ENCODE results near the gene DPP10.

DPP10 gene

DNA sequence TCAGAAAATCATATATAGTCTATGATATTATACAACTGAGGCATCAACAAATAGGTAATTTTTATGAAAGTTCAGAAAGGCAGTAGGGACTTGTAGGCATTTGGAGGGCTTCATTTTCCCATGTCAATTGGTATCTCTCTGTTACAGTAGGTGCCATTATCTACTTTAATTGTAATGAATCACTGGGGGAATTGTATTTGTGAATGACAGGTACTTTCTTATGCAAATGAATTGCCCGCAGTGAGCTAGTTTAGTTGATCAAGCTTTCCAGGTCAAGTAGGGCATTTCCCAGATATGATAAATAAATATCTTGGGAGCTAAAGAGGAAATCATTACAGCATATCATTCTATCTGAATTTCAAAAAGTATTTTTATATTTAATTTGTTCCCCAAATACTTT, 1116.3 kb downstream of the DPP10 start:
- DNase-seq (ENCODE audit: low read depth in 2 of 2), result no peak

DNA sequence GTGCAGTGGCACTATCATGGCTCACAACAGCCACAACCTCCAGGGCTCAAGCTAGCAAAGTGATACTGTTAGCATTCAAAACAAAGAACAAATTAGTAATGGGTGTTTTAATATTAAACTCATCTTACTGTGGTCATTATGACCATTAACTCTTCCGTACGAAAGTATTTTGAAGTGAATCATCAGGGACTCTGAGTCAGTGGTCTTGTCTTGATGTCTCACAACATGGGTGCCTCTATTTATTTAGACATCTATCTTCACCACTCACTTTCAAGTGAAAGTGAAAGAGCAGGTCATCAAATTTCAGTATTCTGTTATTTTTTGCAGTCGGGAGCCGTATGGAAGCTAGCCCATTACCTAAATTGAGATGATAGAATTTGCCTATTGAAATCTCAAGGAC, 1118.2 kb downstream of the DPP10 start:
- DNase-seq (ENCODE audit: low read depth in 2 of 2), result no peak

DNA sequence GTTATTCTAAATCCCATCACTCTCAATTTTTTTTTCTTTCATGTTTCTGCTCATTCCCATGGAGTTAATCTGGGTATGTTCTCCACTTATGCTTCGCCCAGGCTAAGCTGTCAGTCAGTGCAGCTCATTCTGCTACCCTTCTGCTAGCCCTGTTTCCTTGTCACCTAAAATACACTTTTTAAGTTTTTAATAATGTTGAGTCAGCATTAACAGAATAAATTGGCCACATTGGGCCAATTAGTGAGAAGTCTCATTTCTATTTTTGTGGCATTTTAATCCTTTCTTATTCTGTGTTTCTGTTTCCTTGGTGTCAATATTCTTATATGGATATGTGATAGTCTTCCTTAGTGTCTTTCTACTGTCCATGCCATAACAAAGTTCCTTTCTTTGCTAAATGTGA, 1126.2 kb downstream of the DPP10 start:
- no peak for DNase-seq (ENCODE audit: low read depth in 2 of 2)

DNA sequence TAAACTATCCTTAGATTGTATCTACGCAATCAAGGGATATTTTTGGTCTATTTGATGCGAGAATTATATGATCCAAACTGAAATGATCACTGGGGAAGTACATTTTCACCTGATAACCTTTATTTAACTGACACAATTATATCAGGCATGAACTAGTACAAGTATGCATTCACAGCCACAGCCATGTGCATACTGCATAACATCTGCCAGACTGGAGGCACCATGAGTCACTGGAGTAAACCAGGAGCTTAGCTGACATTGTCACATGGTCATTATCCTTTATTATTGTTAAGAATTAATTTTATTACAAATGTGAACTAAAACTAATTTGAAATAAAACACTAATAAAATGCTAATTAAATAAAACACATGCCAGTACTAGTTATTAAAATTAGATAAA, 1127.1 kb downstream of the DPP10 start:
- DNase-seq (ENCODE audit: low read depth in 2 of 2), result no peak

DNA sequence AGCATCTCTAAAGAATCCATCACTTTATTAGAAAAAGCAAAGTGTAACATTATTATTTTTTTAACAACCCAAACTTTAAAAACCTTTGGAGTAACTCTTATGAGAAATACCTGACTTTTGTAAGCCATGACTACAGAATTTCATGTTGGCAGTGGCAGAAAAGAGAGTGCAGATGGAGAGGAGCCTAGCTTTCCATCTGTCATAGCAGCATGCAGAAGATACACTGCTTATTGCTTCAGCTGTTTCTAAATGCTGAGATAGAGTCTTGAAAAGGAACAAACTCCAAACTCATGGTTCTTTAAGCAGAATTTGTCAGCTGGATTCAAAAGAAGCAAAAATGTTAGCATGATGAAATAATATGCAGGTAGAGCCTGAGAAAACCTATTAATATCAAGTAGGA, 1130.3 kb downstream of the DPP10 start:
- DNase-seq (ENCODE audit: low read depth in 2 of 2), result no peak

DNA sequence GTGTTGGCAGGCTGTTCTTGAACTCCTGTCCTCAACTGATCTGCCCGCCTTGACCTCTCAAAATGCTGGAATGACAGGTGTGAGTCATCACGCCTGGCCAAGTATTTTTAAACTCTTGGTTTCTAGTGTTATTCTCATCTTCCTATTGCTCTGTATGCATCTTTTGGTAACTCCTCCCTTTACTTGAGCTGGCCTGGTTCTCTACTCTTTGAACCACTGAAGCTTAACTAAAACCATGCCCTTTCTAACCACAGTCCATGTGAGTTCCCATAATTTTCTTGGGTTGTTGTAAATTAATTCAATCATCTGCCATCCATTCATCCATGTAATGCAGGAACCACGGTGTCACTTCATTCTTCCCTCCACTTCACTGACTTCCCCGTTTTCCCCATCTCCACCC, 1131.3 kb downstream of the DPP10 start:
- DNase-seq (ENCODE audit: low read depth in 2 of 2), result no peak

DNA sequence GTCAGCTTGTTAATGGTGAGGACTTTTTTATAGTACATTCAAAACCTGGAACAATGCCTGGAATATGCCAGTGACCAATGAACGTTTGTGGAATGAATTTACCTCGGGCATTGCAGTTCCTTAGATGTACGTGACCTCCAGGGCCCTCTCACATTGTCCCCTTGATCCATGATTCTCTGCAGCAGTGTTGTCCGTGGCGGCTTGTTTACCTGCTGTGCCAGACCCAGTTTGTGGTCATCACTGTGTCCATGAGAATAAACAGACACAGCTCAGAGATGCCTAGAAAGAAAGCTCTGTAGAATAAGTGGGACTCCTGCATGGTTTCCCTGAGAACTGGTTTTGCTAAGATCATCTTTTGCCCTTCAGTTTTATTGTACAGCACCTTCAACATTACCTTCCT, 1132.2 kb downstream of the DPP10 start:
- no peak for DNase-seq (ENCODE audit: low read depth in 2 of 2)

DNA sequence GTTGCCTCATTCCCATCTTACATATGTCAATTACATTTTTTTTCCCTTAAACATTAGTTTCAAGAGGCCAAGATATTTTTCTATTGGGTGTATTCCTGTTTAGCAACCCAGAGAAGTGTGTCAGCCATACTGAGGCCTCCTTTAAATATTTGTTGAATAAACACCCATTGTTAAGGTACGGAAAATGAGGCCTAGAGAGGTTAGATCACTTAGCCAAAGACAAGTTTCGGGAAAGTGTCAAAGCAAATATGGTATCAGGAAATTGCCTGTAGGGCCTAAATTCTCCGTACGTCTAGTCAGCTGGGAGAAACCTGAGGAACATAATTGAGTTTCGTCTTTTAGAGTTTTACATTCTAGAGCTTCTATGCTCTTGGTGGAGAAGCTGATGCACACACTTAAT, 1138.3 kb downstream of the DPP10 start:
- DNase-seq (ENCODE audit: low read depth in 2 of 2), result no peak

DNA sequence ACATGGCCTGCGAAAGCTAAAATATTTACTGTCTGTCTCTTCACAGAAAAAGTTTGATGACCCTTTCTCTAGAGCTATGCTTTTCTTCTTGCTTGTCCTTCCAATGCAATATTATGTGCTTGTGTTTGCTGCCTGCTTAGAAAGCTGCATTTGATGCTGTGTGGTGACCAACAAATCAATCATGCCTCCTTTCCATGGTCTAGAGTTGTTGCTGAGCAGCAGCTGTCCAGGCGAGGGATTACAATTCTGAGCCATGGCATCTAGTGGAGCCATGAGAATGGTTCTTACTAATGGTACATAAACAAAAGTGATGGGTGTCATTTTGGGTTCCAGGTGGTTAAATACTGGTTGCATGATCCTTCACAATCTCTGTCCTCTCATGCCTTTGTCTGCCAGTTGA, 1142.1 kb downstream of the DPP10 start:
- no peak for DNase-seq (ENCODE audit: low read depth in 2 of 2)

DNA sequence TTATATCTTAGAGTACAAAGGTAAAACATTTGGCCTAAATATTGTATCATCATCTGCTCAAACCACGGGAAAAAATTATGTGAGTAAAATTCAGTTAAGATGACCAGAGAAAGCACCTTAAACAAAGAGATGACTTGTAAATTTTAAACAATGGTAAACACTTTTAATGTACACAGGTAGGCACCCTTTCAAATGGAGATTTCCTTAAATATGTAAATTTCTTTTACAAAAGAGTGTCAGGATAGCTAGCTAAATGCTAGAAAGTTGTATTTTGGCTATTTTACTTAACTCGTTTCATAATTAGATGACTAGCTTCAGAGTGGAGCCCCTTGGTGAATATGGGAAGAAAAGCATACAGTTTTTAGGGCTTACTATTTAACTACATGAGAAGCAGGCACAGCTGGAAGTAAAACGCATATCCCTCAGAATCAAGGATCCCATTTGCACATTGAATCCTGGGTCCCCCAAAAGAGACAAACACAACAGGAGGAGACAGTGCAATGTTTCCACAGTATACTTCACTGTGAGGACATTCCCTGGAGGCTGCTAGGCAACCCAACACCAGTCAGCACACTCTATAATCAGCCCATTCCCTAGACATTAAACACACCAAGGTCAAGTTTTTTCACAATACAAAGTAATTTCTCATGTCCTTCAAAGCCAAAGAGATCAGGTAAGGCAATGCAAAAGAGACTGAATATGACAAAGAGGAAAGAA, 1154.4 kb downstream of the DPP10 start:
- DNase-seq (ENCODE audit: low read depth in 2 of 2), result no peak

DNA sequence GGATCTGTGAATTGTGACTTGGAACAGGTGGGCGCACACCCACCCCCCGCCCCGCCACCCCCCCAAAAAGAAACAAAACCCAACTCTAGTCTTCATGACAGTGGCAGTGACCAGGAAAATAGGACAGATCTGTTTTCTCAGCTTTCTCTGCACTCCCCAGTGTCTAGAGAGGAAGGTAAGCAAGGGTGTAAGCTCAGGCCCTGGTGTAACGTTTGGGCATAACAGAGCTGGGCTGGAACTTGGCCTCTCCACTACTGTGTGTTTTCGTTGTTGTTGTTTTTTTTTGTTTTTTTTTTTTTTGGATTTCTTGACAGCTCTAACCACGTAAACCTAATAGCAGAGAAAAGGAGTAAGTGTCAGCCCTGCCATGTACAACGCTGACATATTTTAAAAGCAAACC, 1160.8 kb downstream of the DPP10 start:
- DNase-seq (ENCODE audit: low read depth in 2 of 2), result no peak

DNA sequence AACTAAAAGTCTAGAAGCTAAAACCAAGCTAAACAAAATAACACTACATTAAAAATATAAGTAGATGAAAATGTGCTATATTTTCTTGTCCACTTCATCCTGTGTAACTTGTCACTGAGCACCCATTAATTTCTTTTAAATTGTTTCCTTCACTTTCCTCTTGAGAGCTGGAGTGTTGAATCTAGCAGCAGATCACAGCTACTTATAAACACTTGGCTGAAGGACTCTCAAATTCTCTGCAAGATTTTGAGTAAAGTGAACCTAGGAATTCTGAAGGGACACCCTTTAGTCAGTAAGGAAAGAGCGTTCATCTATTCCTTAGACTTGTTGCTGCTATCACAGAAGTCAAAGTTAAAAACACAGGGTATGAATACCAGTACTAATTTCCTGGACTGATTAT, 1163.9 kb downstream of the DPP10 start:
- DNase-seq (ENCODE audit: low read depth in 2 of 2), result no peak

DNA sequence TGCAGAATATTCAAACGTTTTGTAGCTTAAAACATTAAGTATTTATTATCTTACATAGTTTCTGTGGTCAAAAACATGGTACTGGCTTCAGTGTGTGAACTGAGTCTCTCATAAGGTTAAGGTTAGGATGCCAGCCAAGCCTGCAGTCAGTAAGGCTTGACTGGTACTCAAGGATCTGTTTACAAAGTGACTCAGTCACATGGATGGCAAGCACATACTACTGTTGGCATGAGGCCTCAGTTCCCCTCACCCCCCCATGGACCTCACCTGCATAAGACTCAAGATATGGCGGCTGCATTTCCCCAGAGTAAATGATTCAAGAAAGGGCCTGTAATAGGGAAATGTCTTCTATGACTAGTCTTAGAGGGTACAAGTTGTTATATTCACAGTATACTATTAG, 1167.5 kb downstream of the DPP10 start:
- DNase-seq (ENCODE audit: low read depth in 2 of 2), result no peak

DNA sequence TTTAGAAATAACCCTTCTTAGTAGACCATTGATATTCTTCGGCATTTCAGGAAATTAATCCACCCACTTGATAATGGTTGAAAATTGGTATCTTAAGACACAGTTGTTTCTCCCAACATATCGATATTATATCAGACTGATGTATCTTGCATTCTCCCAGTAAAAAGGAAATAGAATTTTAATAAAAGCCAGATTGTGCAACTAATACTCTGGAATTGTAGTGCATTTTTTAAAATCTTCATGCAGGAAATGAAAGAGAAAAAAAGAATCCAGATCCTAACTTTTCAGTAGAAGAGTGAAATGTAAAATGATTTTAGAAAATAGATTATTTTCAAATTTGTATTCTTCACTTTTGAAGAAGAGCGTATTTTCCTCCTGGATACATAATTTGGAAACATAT, 1168.4 kb downstream of the DPP10 start:
- no peak for DNase-seq (ENCODE audit: low read depth in 2 of 2)

DNA sequence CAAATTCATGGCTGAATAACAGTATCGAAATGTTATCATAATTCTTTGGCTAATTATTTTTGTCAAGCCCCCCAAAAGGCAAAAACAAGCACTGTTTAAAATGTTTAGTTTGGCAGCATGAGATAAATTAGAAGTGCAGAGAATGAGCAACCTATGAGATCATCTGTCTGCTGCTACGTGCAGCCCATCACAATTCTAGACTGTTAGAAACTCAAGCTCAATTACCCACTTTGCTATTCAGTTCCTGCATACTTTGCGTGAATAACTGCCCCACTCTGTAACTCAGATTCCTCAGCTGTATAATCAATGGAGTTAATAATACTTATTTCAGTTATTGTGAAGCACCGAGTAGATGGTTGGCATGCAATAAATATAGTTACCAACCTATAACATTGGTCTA, 1181.9 kb downstream of the DPP10 start:
- no peak for DNase-seq (ENCODE audit: low read depth in 2 of 2)

DNA sequence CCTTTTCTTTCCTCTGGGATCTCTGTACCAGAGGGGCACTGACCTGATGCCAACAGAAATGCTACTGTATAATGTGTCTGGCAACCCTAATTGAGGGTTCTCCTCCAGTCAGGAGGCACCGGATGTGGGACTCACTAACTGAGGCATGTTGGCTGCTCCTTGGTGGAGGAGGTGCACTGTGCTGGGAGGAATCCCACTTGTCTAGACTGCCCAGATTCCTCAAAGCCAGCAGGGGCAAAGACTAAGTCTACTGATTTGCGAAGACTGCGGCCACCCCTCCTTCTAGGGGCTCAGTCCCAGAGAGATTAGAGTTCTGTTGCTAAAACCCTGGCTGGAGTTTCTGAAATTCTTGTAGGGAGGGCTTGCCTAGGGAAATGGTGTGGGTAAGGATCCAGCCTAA, 1192.1 kb downstream of the DPP10 start:
- no peak for DNase-seq (ENCODE audit: low read depth in 2 of 2)

DNA sequence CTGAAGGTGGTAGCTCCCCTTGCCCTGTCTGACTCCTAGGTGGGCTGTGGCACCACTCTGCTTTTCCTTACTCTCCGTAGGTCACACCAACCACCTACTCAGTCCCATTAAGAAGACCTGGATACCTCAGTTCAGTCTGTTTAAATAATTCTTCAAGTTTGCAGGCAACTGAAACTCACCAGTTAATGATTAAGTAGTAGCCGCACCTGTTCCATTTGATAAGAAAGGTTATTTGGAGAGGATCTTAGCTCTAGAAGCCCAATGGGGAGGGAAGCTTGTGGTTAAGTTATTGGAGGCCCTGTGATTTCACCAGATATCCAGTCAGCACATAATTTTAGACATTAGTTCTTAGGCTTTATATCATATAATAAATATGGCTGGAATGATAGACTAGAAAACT, 1193.0 kb downstream of the DPP10 start:
- DNase-seq (ENCODE audit: low read depth in 2 of 2), result no peak

DNA sequence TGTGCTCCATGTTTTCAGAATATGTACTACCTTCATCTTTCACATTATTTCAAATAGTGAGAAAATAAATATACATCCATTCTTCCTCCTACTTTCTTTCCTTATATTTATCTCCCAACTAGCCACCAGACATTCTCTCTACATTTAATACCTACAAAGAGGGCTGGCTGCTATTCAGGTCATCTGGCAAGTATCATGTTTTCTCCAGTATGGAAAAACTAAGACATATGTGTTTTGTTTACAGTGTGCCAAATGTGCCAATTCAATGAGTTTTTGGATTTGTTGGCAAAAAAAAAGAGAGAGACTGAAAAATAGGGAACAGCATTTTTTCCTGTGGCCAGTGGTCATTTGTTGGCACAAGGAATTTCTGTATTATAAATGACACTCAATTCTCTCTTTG, 1207.3 kb downstream of the DPP10 start:
- DNase-seq (ENCODE audit: low read depth in 2 of 2), result no peak

DNA sequence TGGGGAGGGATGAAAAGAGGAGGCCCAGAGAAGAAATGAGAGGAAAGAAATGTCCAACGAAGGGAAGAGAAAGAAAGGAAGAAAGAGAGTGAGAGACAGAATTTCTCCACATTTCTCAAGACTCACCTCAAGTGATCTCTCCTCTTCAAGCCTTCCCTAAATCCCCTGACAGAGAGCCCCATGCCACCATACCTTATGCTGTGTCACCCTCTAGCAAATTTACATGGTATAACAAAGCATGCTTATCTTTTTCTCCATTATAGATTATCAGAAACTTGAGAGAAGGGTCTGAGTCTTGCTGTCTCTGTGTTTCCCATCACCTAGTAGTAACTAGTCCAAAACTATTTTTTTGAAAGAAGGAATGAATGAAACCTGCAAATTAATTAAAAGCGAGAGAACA, 1208.4 kb downstream of the DPP10 start:
- DNase-seq (ENCODE audit: low read depth in 2 of 2), result no peak

DNA sequence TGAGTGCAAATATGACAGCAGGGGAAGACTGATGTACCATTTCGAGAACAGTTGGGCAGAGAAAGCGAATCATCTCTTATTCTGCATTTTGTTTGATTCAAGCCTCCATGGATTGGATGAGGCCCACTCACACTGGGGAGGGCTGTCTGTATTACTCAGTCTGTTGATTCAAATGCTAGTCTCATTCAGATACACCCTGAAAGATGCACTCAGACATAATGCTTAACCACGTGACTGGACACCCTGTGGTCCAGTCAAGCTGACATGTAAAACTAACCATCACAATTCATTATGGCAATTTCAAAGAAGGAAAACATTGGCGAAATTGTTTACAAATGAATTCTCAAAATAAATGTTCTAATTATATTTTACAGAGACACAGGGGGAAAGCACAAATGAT, 1210.2 kb downstream of the DPP10 start:
- DNase-seq (ENCODE audit: low read depth in 2 of 2), result no peak

DNA sequence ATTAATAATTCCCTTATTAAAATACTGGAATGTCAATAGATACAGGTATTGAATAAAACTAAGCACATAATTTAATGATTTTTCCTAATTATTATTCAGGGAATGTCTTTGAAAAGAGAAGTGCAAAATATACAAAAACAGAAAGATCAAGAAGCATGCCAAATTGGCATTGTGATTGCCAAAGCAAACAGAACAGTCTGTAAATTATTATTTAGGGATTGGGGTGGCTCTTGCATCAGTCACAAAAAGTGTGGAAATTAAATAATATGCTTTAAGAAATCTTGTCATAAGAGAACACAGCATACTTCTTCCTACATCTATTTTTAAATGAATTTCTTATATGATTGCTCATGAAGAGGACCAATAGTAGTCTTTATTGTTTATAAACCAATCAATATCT, 1211.9 kb downstream of the DPP10 start:
- no peak for DNase-seq (ENCODE audit: low read depth in 2 of 2)

DNA sequence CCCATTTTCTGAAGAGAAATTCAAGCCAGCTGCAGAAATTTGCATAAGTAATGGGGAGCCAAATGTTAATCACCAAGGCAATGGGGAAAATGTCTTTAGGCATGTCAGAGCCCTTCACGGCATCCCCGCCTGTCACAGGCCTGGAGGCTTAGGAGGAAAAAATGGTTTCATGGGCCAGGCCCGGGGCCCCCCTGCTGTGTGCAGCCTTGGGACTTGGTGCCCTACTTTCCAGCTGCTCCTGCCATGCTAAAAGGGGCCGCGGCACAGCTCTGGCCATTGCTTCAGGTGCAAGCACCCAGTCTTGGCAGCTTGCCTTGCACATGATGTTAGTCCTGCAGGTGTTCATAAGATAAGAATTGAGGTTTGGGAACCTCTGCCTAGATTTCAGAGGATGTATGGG, 1235.7 kb downstream of the DPP10 start:
- DNase-seq (ENCODE audit: low read depth in 2 of 2), result no peak

DNA sequence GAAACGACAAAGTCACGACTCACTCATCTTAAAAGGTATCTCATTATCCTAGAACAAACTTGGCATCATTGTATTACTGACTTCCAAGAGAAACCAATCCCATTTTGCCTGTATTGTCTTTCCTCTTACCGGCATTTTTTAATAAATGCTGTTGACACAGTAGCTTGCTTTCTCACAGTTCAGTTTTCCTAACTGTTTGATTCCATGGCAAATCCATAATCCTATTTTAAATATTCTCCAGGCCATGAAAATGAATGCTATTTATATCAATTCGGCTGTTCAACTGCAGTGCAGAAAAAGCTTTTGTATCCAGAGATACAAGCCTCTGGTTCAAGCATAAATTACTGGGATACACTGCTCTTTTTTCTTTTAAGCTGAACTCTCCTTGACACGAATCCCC, 1241.9 kb downstream of the DPP10 start:
- DNase-seq (ENCODE audit: low read depth in 2 of 2), result no peak

DNA sequence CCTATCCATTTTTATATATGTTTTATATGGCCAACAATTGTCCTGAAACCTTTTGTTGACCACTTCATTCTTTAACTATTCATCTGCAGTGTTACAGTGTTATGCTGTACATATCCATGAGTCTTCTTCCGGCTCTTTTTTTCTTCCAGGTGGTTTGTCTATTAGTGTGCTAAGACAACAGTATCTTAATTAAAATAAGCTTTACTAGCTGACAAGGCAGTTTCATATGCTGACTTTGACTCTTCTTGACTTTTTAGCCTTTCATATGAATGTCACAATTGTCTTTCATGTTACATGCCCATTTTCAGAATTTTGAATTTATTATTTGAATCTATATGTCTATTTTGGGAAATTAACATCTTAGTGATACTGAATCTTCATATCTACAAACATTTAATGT, 1249.0 kb downstream of the DPP10 start:
- DNase-seq (ENCODE audit: low read depth in 2 of 2), result no peak

DNA sequence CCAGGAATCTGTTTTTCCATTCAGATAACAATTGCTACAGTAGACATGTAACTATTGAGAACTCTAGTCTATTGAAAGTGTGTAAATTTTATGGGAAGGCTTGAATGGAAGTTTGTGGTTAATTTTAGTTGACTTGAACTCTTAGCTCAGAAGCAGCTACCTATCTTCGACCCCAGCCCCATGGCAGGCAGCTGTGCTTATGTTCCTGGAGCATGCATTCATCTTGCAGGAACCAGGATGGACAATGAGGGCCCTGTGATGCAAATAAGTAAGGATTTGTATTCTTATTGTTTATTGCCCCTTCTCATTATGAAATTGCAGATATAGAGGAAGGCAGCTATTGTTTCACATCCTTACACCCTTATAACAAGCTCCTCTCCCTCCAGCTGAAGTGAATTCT, 1252.2 kb downstream of the DPP10 start:
- no peak for DNase-seq (ENCODE audit: low read depth in 2 of 2)
